ENCODE measurements around the gene SLC25A45. TPM values are rescaled to one million over a fixed set of nuclear protein-coding genes. Genes with fewer than 3 reads are reported as not detected.

Gene SLC25A45
- total RNA-seq, 1 experiment from 2014 or later, result 1.1 TPM

GRCh38 chr11:65400307-65401072 is 18.0 kb upstream of the SLC25A45 start:
- no peak overlapping the region for H2BK5ac ChIP-seq (ENCODE audit: insufficient read length, low read length)

More at GRCh38 chr11:65400307-65401072, 18.0 kb upstream of the SLC25A45 start:
- Histone ChIP-seq H2AFZ (ENCODE audit: low read length) (no peak overlapping the region), H2AK5ac (ENCODE audit: insufficient read length, low read length) (no peak overlapping the region), H3K4ac (ENCODE audit: low read depth, low read length) (no peak overlapping the region), H3K79me2 (ENCODE audit: insufficient read depth, low read length) (no peaks in the 10 kb centered on the region), H3K4me2 (ENCODE audit: insufficient read depth, insufficient read length, low read length) (no peak overlapping the region), H2BK120ac (ENCODE audit: low read depth, low read length, poor library complexity, severe bottlenecking) (no peak overlapping the region), H3K23ac (ENCODE audit: insufficient read length, low read depth, low read length) (no peak overlapping the region), H4K91ac (ENCODE audit: insufficient read length, low read depth, low read length) (no peak overlapping the region), H4K8ac (replicated peaks; ENCODE audit: insufficient read length, low read depth, low read length) (no peak overlapping the region), H3K4me1 (ENCODE audit: insufficient read depth, low read length) (no peaks in the 10 kb centered on the region), H3K56ac (ENCODE audit: insufficient read length, low read depth, low read length) (no peak overlapping the region), H2BK15ac (ENCODE audit: low read depth, low read length) (no peak overlapping the region), H3K14ac (ENCODE audit: insufficient read depth, low read length) (no peak overlapping the region), H3T11ph (ENCODE audit: low read length) (no peak overlapping the region), H3K9me3 (ENCODE audit: control insufficient read depth, low read depth, low read length) (no peaks in the 10 kb centered on the region), H3K79me1 (ENCODE audit: insufficient read depth, low read depth, low read length, poor library complexity, severe bottlenecking) (no peaks in the 10 kb centered on the region), H4K20me1 (ENCODE audit: control insufficient read depth, insufficient read depth, insufficient read length) (no peaks in the 10 kb centered on the region), H2BK20ac (ENCODE audit: low read depth, low read length, poor library complexity, severe bottlenecking) (no peak overlapping the region), H3K23me2 (ENCODE audit: insufficient read length, low read depth, low read length, poor library complexity, severe bottlenecking) (no peaks in the 10 kb centered on the region), H2BK12ac (ENCODE audit: insufficient read length, low read depth, low read length) (no peak overlapping the region), H3K27me3 (ENCODE audit: insufficient read depth, low read length) (no peaks in the 10 kb centered on the region), H4K5ac (ENCODE audit: insufficient read length, low read depth, low read length) (no peak overlapping the region), H3K9ac (ENCODE audit: extremely low read depth, insufficient read length, low read length) (no peak overlapping the region), H3K27ac (ENCODE audit: insufficient read length, low read depth, low read length) (no peak overlapping the region), H3K18ac (ENCODE audit: insufficient read length, low read depth, low read length) (no peak overlapping the region)
- no peaks in the 10 kb centered on the region for H3K9me3 Mint-ChIP-seq
- H3K4me1 Mint-ChIP-seq, result peaks cover 0 to 17% of the 10 kb centered on the region in 2 experiments; a peak in 3 of 4 replicates
- no peaks in the 10 kb centered on the region for H3K27me3 Mint-ChIP-seq (ENCODE audit: low read depth)
- WGBS (ENCODE audit: extremely low coverage, insufficient read length, low lambda C conversion rate), result no CpG with 5 or more reads among the region's 17 CpGs
- TF ChIP-seq, protein P1, sequence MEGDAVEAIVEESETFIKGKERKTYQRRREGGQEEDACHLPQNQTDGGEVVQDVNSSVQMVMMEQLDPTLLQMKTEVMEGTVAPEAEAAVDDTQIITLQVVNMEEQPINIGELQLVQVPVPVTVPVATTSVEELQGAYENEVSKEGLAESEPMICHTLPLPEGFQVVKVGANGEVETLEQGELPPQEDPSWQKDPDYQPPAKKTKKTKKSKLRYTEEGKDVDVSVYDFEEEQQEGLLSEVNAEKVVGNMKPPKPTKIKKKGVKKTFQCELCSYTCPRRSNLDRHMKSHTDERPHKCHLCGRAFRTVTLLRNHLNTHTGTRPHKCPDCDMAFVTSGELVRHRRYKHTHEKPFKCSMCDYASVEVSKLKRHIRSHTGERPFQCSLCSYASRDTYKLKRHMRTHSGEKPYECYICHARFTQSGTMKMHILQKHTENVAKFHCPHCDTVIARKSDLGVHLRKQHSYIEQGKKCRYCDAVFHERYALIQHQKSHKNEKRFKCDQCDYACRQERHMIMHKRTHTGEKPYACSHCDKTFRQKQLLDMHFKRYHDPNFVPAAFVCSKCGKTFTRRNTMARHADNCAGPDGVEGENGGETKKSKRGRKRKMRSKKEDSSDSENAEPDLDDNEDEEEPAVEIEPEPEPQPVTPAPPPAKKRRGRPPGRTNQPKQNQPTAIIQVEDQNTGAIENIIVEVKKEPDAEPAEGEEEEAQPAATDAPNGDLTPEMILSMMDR (conservative IDR thresholded peaks at IDR 0.05), result no peak
- no peak overlapping the region; a peak in 1 of 5 replicates for H3K4me3 Mint-ChIP-seq
- peaks cover 3 to 44% (median 36%) of the 10 kb centered on the region in 3 experiments; a peak in 6 of 7 replicates for H3K36me3 Mint-ChIP-seq (ENCODE audit: insufficient read depth in 1 of 3, low read depth in 3 of 3)
- DNase-seq, result no peak
- H3K27ac Mint-ChIP-seq, result peak overlapping the region in 1 of 3 experiments; percentile 80; a peak in 1 of 7 replicates

Data from H9 (cell line).